ENCODE results near the gene LMAN2.

GRCh38 chr5:177393990-177394389 lies 42.5 kb upstream of the LMAN2 start:
- TF ChIP-seq CTCF (IDR thresholded peaks at IDR 0.05; ENCODE audit: insufficient read depth, low read length, poor library complexity, severe bottlenecking), result no peak
- no peak for TF ChIP-seq EZH2phosphoT487 (conservative IDR thresholded peaks at IDR 0.05; ENCODE audit: low read length)

Measured in SU-DHL-6 (cell line).